Measurements from ENCODE around the gene YIF1B.
"Not testable (repeated sequence)": the region's sequence is repeated elsewhere in the genome, so short reads cannot be mapped to it uniquely, and the experiment has no call there.

YIF1B gene

DNA sequence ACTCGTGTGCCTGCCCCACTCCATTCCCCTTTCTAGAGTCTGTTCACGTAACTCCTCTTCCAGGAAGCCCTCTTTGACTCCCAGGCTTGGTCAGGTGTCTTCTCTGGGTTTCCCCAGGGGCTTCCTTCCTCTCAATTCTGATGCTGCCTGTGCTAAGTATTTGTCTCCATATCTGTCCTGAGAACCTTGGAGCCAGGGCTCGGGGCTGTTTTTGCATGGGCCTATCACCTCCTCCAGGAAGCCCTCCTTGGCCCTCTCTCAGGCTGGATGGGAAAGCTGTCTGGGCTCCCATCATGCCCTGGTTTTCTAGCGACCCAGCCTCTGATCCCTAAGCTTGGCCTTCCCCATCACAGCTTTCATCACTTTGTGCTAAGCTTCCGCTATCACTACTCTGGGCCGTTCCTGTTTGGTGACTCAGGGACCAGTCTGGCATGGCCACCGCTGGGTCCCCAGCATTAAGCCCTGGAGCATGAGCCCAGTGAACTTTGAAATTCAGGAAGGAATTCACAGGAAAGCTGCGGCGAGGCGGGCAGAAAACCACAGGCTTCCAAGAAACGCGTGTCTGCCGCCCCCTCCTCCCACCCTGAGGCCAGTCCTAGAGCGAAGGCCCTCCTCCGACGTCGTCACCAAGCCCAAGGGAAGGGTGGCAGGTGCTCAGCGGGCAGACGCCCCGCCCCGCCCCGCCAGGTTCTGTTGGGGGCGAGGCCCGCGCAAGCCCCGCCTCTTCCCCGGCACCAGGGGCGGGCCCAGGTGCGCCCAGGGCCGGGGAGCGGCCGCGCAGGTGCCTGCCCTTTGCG lies 51.9 kb downstream of the YIF1B start:
- peak; percentile 41 for DNase-seq (ENCODE audit: low read depth, low spot score)
- in situ Hi-C loops (cut with HindIII; ENCODE audit: low sequenced_read_pairs) = loop anchor here (25.0 kb wide), 1 partner anchor 127 kb away; no protein-coding TSS in a partner anchor
- TF ChIP-seq, protein P1, sequence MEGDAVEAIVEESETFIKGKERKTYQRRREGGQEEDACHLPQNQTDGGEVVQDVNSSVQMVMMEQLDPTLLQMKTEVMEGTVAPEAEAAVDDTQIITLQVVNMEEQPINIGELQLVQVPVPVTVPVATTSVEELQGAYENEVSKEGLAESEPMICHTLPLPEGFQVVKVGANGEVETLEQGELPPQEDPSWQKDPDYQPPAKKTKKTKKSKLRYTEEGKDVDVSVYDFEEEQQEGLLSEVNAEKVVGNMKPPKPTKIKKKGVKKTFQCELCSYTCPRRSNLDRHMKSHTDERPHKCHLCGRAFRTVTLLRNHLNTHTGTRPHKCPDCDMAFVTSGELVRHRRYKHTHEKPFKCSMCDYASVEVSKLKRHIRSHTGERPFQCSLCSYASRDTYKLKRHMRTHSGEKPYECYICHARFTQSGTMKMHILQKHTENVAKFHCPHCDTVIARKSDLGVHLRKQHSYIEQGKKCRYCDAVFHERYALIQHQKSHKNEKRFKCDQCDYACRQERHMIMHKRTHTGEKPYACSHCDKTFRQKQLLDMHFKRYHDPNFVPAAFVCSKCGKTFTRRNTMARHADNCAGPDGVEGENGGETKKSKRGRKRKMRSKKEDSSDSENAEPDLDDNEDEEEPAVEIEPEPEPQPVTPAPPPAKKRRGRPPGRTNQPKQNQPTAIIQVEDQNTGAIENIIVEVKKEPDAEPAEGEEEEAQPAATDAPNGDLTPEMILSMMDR (IDR thresholded peaks at IDR 0.05; ENCODE audit: low read depth, low read length) = no peak
- H3K4me3 ChIP-seq (ENCODE audit: low read depth, low read length) = peak overlapping the region; percentile 38

DNA sequence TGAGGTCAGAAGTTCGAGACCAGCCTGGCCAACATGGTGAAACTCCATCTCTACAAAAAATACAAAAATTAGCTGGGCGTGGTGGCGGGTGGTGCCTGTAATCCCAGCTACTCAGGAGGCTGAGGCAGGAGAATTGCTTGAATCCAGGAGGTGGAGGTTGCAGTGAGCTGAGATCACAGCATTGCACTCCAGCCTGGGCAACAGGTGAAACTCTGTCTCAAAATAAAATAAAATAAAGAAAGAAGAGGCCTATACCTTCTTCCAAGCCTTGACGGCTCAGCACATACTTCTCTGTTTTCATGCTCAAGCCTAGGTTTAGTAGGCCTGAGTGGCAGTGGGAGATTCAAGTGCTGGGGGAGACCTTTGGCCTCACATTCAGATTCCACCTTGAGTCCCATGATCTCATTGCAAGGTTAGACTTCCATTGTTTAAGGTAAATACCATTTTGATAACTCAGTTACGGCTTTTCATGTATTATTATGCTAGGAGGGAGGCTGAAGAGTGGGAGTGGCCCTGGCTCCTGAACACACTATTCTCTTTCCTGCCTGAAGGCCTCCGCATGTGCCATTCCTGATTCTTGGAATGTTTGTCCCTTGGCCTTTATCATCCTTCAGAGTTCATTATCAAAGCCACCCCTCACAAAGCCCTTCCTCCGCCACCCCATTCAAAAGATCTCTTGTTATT lies 53.0 kb downstream of the YIF1B start:
- in situ Hi-C loops (cut with HindIII; ENCODE audit: low sequenced_read_pairs) = loop anchor here (25.0 kb wide), 1 partner anchor 125 kb away; no protein-coding TSS in a partner anchor
- no peak for DNase-seq (ENCODE audit: low read depth, low spot score)
- TF ChIP-seq, protein P1 (IDR thresholded peaks at IDR 0.05; ENCODE audit: low read depth, low read length) = no peak
- no peak overlapping the region for H3K4me3 ChIP-seq (ENCODE audit: low read depth, low read length)

DNA sequence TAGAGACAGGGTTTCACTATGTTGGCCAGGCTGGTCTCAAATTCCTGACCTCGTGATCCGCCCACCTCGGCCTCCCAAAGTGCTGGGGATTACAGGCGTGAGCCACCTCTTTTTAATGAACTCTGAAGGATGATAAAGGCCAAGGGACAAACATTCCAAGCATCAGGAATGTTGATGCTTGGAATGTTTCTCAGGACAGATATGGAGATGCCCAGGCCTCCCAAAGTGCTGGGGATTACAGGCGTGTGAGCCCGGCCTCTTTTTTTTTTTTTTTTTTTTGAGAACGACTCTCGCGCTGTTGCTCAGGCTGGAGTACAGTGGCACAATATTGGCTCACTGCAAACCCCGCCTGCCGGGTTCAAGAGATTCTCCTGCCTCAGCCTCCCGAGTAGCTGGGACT lies 53.8 kb downstream of the YIF1B start:
- not testable (repeated sequence) for DNase-seq (ENCODE audit: low read depth, low spot score); H3K4me3 ChIP-seq (ENCODE audit: low read depth, low read length)
- in situ Hi-C loops (cut with HindIII; ENCODE audit: low sequenced_read_pairs) = loop anchor here (25.0 kb wide), 1 partner anchor 125 kb away; no protein-coding TSS in a partner anchor

DNA sequence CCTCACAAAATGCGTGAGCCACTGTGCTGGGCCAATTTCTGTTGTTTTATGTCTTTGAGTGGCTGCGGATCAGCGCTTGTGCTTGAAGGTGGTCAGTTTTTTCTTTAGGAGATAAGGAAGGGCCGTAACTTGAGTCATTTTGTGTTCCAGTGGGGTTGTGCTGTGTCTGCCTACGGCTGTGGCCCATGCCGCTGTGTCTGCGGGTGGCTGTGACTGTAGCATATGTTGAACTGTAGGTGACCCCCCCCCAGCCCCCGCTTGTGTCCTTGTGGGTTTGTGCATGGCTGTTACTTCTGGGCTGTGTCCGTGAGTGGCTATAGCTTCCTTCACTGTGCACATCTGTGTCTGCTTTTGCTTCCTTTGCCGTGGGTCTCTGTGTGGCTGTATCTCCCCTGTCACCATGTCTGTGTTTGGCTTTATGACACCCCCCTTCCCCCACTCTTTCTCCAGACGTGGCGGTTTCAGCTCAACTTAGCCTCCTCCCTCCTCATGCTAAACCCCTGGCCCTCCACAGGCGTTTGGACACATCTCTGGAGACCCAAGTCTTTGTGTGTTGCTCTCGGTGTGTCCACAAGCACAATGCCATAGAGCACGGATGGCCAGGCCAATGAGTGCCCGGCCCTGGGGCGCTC lies 60.2 kb downstream of the YIF1B start:
- H3K4me3 ChIP-seq (ENCODE audit: low read depth, low read length) = peak overlapping the region; percentile 35
- in situ Hi-C loops (cut with HindIII; ENCODE audit: low sequenced_read_pairs) = loop anchor here (25.0 kb wide), 1 partner anchor 118 kb away; no protein-coding TSS in a partner anchor
- DNase-seq (ENCODE audit: low read depth, low spot score) = no peak
- TF ChIP-seq, protein P1 (IDR thresholded peaks at IDR 0.05; ENCODE audit: low read depth, low read length) = no peak

DNA sequence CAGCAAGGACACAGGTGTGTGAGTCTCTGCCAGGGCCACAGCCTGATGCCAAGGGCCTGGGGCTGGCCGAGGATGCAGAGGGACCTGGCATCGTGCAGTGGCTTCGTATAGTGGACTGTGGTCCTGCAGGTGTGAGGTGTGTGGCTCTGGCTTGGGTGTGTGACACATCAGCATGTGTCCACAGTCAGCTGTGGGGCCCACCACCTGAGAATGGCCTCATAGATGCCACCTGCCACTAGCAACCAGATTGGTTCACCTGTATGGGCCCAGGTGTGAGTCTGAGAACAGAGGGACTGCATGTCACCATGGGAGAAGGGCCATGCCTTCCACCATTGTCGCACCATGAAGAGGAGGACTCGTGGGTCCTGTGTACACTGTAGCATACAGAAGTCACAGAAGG lies 62.0 kb downstream of the YIF1B start:
- TF ChIP-seq, protein P1 (IDR thresholded peaks at IDR 0.05; ENCODE audit: low read depth, low read length) = no peak
- no peak overlapping the region for H3K4me3 ChIP-seq (ENCODE audit: low read depth, low read length)
- no peak for DNase-seq (ENCODE audit: low read depth, low spot score)
- in situ Hi-C loops (cut with HindIII; ENCODE audit: low sequenced_read_pairs) = loop anchor here (25.0 kb wide), 1 partner anchor 116 kb away; no protein-coding TSS in a partner anchor
